ENCODE results near the gene HSP90AB1.
A peak's percentile ranks its signal among the peaks of the same experiment; 100 is the strongest.

Gene HSP90AB1

DNA sequence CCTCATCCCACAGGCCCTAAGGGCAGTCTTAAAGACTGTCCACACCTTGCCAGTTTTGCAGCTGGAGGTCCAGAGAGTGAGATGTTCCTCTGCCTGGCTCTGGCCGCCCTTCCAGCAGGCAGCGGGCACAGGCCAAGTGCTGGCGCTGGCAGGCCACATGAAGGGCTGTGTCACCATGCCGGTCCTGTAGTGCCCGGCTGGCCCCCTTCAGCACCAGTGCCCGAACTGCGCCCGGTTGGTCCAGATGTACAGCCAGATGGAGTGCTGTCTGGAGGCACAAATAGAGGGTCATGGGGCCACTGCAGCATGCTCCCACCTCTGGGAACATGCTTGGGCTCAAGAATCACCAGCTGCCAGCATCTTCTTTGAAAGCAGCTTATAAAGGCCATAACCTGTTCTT is 14.7 kb downstream of the HSP90AB1 start:
- Histone ChIP-seq H3K9me3 (ENCODE audit: control insufficient read depth, insufficient read depth, low read length) (no peaks in the 10 kb centered on the region), H3K4me1 (ENCODE audit: control insufficient read depth, insufficient read depth, low read length) (peaks cover 15% of the 10 kb centered on the region), H3K9ac (ENCODE audit: low read depth, low read length) (no peak overlapping the region), H3K4me3 (ENCODE audit: low read depth, low read length) (no peak overlapping the region), H3K36me3 (ENCODE audit: control insufficient read depth, insufficient read depth, low read length) (peaks cover 19% of the 10 kb centered on the region), H3K27me3 (ENCODE audit: control insufficient read depth, insufficient read depth, low read length) (peaks cover 8% of the 10 kb centered on the region)

DNA sequence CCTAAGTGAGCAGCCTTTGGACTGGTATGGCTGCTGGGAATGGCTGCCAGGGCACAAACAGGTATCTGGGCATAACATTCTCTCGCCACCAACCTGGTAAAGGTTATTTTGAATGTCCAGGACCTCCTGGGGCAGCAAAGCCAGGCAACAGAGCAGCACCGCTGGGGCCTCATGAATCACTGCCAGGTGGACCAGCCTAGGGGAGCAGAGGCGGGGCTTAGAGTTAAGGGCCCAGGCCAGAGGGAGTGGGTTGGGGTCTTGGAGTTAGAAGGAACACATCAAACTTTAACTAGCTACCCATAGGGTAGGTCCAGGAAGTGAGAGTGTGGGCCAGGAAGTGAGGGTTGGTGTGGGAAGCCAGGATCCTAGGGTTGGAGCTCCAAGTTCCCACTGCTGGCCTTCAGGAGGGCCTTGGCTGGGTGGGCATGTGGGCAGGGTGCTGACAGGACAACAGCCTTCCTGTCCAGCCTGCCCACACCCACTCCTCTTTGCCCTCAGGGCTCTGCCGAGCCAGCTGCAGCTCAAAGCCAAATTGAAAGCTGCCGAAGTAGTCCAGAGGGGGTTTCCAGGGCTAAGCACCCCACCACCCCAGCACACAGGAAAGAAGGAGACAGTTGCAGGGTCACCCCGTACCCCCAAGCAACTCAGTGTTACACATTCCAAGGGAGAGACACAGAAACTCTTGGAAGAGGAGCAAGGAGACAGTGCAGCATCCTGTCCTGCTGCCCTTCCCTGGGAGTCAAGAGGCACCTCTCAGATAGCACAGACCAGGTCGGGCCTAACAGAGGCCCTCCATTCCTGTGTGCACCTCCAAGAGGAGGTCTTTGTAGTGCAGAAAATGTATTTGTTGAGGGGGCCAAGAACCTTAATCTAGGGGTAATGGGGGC is 15.8 kb downstream of the HSP90AB1 start:
- Histone ChIP-seq H3K9me3 (ENCODE audit: control insufficient read depth, insufficient read depth, low read length) (no peaks in the 10 kb centered on the region), H3K9ac (ENCODE audit: low read depth, low read length) (no peak overlapping the region), H3K27me3 (ENCODE audit: control insufficient read depth, insufficient read depth, low read length) (peaks cover 9% of the 10 kb centered on the region), H3K4me3 (ENCODE audit: low read depth, low read length) (peak overlapping the region; percentile 82), H3K4me1 (ENCODE audit: control insufficient read depth, insufficient read depth, low read length) (peaks cover 15% of the 10 kb centered on the region), H3K36me3 (ENCODE audit: control insufficient read depth, insufficient read depth, low read length) (peaks cover 19% of the 10 kb centered on the region)

DNA sequence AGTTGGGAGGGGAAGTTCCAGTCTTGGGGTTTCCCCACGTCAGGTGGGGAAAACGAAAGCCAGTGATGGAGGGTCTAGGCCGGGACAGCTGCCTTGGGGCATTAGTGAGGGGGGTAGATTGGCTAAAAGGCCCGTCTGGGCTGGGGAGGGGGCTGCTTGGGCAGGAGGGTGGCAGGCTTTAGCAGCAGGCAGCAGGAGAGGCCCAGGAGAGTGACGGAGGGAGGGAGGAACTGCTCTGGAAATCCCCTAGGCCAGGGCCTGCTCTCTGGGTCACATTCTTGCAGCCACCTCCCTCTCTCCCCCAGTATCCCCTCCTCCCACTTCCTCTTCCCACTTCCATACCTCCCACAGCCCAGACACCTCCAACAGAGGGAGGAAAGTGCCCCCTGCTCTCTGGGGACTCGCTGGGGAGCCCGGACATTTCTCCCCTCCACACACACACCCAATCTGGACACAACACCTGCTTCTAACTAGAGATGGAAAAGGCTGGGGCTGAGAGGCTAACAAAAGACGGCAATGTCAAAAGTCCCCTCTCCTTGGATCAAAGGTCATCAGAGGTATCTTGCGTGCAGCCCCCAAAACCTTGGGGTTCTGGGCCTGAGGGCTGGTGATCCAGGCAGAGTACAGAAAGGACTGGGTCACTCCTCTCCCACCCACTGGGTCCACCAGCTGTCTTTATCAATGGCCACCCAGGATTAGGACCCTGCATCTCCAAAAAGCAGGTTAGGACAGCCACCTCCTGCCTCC is 16.6 kb downstream of the HSP90AB1 start:
- H3K36me3 ChIP-seq (ENCODE audit: control insufficient read depth, insufficient read depth, low read length), result peaks cover 19% of the 10 kb centered on the region
- H3K9ac ChIP-seq (ENCODE audit: low read depth, low read length), result no peak overlapping the region

DNA sequence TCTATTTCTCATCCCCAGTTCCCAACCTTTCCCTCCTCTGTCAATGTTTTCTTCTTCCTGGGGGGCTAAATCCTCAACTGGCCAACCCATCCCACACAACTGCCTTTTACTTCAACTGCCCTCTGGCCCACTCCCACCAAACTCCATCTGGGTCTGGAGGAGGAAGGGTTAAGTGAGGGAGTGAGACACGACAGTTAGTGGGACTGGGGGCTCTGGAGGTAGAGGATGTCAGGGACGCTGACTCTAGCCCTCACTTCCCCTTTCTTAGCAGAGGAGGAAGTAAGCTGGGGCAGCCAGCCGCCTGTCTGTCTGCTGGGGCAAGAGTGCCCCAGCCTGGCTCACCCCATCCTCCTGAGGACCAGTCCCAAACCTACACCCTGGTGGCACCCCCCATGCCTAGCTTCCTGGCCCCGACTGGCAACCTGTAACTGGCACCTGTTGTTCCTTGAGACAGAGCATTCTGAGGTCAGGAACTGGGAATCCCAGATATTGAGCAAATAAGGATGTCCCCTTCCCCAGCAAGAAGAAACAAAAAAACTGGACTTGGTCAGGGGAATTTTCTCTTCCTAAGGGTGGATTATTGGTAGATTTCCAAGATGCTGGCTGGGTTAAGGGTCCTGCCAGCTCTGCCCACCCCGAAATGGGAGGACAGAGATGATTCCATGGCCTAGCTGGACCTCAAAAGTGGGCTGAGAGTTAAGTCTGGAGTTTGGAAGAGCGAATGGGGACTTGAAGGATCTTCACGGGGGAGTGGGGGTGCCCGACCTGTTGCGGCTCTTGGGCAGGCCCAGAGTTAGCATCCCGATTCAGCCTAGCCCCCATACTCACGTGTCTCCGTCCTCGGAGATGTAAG is 17.5 kb downstream of the HSP90AB1 start:
- H3K4me3 ChIP-seq (ENCODE audit: low read depth, low read length), result peak overlapping the region; percentile 82
- peaks cover 14% of the 10 kb centered on the region for H3K36me3 ChIP-seq (ENCODE audit: control insufficient read depth, insufficient read depth, low read length)
- H3K4me1 ChIP-seq (ENCODE audit: control insufficient read depth, insufficient read depth, low read length), result peaks cover 27% of the 10 kb centered on the region
- H3K27me3 ChIP-seq (ENCODE audit: control insufficient read depth, insufficient read depth, low read length), result peaks cover 14% of the 10 kb centered on the region
- H3K9ac ChIP-seq (ENCODE audit: low read depth, low read length), result peak overlapping the region; percentile 47
- H3K9me3 ChIP-seq (ENCODE audit: control insufficient read depth, insufficient read depth, low read length), result no peaks in the 10 kb centered on the region

More for the DNA sequence above, 16.6 kb downstream of the HSP90AB1 start:
- Histone ChIP-seq H3K9me3 (ENCODE audit: control insufficient read depth, insufficient read depth, low read length) (no peaks in the 10 kb centered on the region), H3K27me3 (ENCODE audit: control insufficient read depth, insufficient read depth, low read length) (peaks cover 9% of the 10 kb centered on the region), H3K4me1 (ENCODE audit: control insufficient read depth, insufficient read depth, low read length) (peaks cover 19% of the 10 kb centered on the region), H3K4me3 (ENCODE audit: low read depth, low read length) (peak overlapping the region; percentile 82)

DNA sequence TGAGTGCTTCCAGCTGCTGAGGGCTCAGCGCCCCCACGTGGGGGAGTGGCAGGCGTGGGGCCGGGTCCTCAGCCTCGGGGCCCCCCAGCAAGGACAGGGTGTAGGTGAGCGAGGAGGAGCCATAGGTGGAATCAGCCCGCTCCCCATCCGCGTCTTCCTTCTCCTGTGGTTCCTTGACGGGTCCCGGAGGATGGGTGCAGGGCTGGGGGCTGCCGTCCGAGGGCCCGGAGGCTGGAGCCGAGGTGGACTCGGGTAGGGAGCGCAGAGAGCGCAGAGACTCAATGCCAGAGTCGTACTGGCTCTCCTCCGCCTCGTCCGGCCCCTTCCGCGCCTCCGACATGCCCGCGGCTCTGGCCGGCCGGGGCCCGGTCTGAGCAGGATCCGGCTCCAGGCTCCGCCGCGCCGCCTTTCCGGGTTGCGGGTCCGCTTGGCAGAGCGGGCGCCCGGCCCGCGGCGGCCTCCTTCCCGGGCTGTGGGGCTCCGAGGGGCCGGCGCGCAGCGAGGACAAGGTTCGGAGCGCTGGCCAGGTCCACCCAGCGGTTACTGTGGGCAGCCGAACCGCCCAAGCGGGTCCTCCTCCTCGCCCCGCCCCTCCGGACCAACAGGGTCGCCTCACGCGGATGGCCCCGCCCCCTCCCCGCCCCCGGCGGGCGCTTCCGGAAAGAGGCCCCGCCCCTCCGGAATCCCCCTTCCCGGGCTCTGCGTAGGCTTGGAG is 18.3 kb downstream of the HSP90AB1 start, which contains the start of gene NFKBIE:
NFKBIE (minus strand) TSS at position 545 of the 715 bp plus-strand sequence; CDS start at position 340, 205 bp downstream.
- H3K27me3 ChIP-seq (ENCODE audit: control insufficient read depth, insufficient read depth, low read length), result peaks cover 22% of the 10 kb centered on the region
- no peaks in the 10 kb centered on the region for H3K9me3 ChIP-seq (ENCODE audit: control insufficient read depth, insufficient read depth, low read length)
- H3K4me1 ChIP-seq (ENCODE audit: control insufficient read depth, insufficient read depth, low read length), result peaks cover 30% of the 10 kb centered on the region
- H3K36me3 ChIP-seq (ENCODE audit: control insufficient read depth, insufficient read depth, low read length), result peaks cover 9% of the 10 kb centered on the region
- H3K4me3 ChIP-seq (ENCODE audit: low read depth, low read length), result peak within 1 kb of the TSS; percentile 82
- peak within 1 kb of the TSS; percentile 47 for H3K9ac ChIP-seq (ENCODE audit: low read depth, low read length)

DNA sequence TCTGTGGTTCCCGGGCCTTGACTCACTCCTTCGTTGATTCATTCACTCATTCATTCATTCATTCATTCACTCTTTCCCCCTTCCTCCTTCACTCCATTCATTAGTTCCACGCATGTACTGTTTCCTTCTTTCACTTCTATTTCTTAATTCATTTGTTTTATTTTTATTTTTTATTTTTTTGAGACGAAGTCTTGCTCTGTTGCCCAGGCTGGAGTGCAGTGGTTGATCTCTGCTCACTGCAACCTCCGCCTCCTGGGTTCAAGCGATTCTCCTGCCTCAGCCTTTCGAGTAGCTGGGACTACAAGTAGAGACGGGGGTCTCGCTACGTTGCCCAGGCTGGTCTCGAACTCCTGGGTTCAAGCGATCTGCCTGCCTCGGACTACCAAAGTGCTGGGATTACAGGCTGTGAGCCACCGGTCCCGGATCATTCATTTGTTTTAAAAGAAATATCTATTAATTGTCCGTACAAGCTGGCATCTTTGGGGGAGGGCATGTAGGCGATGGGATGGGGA is 18.9 kb downstream of the HSP90AB1 start:
- Histone ChIP-seq H3K27me3 (ENCODE audit: control insufficient read depth, insufficient read depth, low read length) (peaks cover 22% of the 10 kb centered on the region), H3K4me1 (ENCODE audit: control insufficient read depth, insufficient read depth, low read length) (peaks cover 30% of the 10 kb centered on the region), H3K4me3 (ENCODE audit: low read depth, low read length) (no peak overlapping the region), H3K36me3 (ENCODE audit: control insufficient read depth, insufficient read depth, low read length) (peaks cover 8% of the 10 kb centered on the region), H3K9ac (ENCODE audit: low read depth, low read length) (peak overlapping the region; percentile 12), H3K9me3 (ENCODE audit: control insufficient read depth, insufficient read depth, low read length) (no peaks in the 10 kb centered on the region)

DNA sequence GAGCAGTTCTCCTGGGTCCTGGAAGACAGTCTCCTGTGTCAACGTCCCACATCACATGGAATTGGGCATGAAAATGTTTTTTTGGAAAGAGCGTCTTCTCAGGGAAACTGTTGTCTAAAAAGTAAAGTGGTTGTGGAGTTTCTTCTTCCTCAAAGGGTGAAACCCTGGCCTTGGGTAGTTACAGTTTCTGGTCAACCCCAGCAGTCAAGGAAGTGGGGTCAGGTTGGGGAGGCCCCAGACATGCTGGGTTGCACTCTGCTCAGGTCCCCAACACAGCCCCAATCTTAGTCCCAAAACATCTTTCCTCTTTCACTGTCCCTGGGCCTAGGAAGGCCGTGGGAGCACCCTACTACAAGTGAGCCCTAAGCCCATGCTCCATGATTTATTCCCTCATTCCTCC is 19.4 kb downstream of the HSP90AB1 start:
- Histone ChIP-seq H3K9me3 (ENCODE audit: control insufficient read depth, insufficient read depth, low read length) (no peaks in the 10 kb centered on the region), H3K4me1 (ENCODE audit: control insufficient read depth, insufficient read depth, low read length) (peaks cover 31% of the 10 kb centered on the region), H3K9ac (ENCODE audit: low read depth, low read length) (no peak overlapping the region), H3K27me3 (ENCODE audit: control insufficient read depth, insufficient read depth, low read length) (peaks cover 22% of the 10 kb centered on the region), H3K4me3 (ENCODE audit: low read depth, low read length) (no peak overlapping the region), H3K36me3 (ENCODE audit: control insufficient read depth, insufficient read depth, low read length) (peaks cover 8% of the 10 kb centered on the region)

DNA sequence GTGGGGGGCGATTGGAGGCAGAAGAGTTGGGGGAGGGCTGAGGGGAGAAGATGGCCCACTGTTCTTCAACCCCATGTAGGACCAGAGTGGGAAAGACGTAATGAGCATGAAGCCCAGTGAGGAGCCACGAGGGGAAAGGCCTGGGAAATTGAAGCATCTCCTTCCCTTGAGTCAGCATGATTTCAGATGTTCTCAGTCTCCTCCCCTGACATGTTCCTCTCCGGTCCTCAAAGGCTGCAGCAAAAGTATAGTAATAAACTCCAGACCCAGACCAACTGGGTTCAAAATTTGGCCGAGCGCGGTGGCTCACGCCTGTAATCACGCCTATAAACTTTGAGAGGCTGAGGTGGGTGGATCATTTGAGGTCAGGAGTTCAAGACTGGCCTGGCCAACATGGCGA is 20.4 kb downstream of the HSP90AB1 start:
- Histone ChIP-seq H3K9me3 (ENCODE audit: control insufficient read depth, insufficient read depth, low read length) (no peaks in the 10 kb centered on the region), H3K4me3 (ENCODE audit: low read depth, low read length) (no peak overlapping the region), H3K4me1 (ENCODE audit: control insufficient read depth, insufficient read depth, low read length) (peaks cover 34% of the 10 kb centered on the region), H3K9ac (ENCODE audit: low read depth, low read length) (no peak overlapping the region), H3K36me3 (ENCODE audit: control insufficient read depth, insufficient read depth, low read length) (peaks cover 1% of the 10 kb centered on the region), H3K27me3 (ENCODE audit: control insufficient read depth, insufficient read depth, low read length) (peaks cover 22% of the 10 kb centered on the region)

DNA sequence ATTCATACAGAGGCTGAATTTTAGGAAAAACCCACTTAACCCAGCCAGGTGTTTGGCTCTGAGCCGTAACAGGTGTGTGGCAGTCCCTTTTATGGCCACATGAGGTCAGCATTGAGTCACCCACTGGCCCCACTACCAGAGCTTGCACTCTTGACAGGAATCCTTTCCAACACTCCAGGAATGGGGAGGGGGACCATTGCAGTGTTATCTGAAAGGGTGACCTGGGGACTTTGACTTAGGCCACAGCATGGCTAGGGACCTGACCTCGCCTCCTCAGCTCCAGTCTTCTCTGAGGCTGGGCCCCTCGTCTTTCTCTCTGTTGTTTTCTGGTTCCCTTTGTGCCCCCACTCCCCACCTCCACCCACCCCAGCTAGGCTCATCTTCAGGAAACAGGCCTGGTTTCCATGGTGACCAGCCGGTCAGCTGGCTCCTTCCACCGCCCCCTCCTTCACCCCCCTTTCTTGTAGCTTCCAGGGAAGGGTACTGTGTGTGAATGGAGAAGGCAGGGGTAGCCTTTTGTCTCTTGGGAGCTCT is 21.3 kb downstream of the HSP90AB1 start:
- Histone ChIP-seq H3K4me3 (ENCODE audit: low read depth, low read length) (peak overlapping the region; percentile 30), H3K27me3 (ENCODE audit: control insufficient read depth, insufficient read depth, low read length) (peaks cover 22% of the 10 kb centered on the region), H3K9ac (ENCODE audit: low read depth, low read length) (no peak overlapping the region)

DNA sequence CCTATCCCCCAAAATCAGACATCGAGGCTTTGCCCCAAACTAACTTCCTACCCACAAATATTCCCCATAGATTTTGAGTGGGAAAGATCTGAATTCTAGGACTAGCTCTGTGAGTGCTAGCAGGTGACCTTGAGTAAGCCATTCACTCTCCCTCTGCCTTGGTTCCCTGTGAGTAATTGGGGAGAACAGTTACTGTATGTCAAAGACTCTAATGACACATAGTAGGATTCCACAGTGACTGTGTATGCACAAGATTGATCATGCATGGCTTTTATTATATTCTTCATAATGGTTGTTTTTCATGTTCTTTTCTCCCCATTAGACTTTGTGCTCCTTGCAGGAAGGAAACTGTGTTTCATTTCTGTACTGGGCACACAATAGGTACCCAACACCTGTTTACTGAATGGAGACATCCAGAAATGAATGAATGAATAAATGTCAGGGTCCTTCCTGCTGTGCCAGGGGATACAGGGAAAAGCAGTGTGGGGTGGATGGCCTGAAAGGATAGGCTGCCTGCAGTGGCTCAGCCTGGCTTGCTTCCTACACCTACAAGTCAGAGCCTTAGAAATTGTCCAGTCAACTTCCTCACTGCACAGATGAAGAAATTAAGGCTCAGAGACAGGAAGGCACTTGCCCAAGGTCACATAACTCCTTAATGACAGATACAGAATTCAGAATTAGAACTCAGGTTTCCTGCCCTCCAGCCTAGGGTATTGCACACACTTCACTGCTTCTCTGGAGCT is 22.4 kb downstream of the HSP90AB1 start:
- Histone ChIP-seq H3K4me1 (ENCODE audit: control insufficient read depth, insufficient read depth, low read length) (peaks cover 22% of the 10 kb centered on the region), H3K27me3 (ENCODE audit: control insufficient read depth, insufficient read depth, low read length) (peaks cover 25% of the 10 kb centered on the region), H3K36me3 (ENCODE audit: control insufficient read depth, insufficient read depth, low read length) (peaks cover 6% of the 10 kb centered on the region), H3K4me3 (ENCODE audit: low read depth, low read length) (peak overlapping the region; percentile 63), H3K9me3 (ENCODE audit: control insufficient read depth, insufficient read depth, low read length) (no peaks in the 10 kb centered on the region), H3K9ac (ENCODE audit: low read depth, low read length) (no peak overlapping the region)

More for the DNA sequence above, 21.3 kb downstream of the HSP90AB1 start:
- no peaks in the 10 kb centered on the region for H3K9me3 ChIP-seq (ENCODE audit: control insufficient read depth, insufficient read depth, low read length)
- H3K36me3 ChIP-seq (ENCODE audit: control insufficient read depth, insufficient read depth, low read length), result peaks cover 1% of the 10 kb centered on the region
- H3K4me1 ChIP-seq (ENCODE audit: control insufficient read depth, insufficient read depth, low read length), result peaks cover 32% of the 10 kb centered on the region
